Hypothalamus (tissue), 51 donors: ENCODE measurements around the gene ZNF211.

ENCODE experiments used
- DNase-seq, 51 donors: peaks; one replicate each; lab custom pipeline; 2025; lab: John Stamatoyannopoulos, UW

The ZNF211 gene

GRCh38 chr19:57653689-57654088 is 20.7 kb downstream of the ZNF211 start:
- DNase-seq: no peak

- DNase-seq: no peak
Observed at GRCh38 chr19:57655443-57655842, 22.5 kb downstream of the ZNF211 start.

- no peak for DNase-seq
Observed at GRCh38 chr19:57656346-57656745, 23.4 kb downstream of the ZNF211 start.

GRCh38 chr19:57664269-57665127 is 31.5 kb downstream of the ZNF211 start:
- peak in 46 of 51 donors; percentile 0 to 66 (median 31) for DNase-seq

- no peak for DNase-seq
Observed at GRCh38 chr19:57665261-57665806, 32.4 kb downstream of the ZNF211 start.

- DNase-seq: no peak
Observed at GRCh38 chr19:57667228-57667627, 34.3 kb downstream of the ZNF211 start.

GRCh38 chr19:57668635-57669034 is 35.7 kb downstream of the ZNF211 start, which contains the start of gene ZSCAN4:
TSS of gene ZSCAN4 (plus strand) at chr19:57668935. CDS start at chr19:57676146, 7,211 bp downstream.
- no peak for DNase-seq

GRCh38 chr19:57671124-57671895 is 38.3 kb downstream of the ZNF211 start:
- DNase-seq: no peak

- DNase-seq: no peak
Observed at GRCh38 chr19:57672466-57672865, 39.5 kb downstream of the ZNF211 start.

- DNase-seq: no peak
Observed at GRCh38 chr19:57675881-57676280, 42.9 kb downstream of the ZNF211 start.

- peak in 1 of 51 donors; percentile 31 for DNase-seq
Observed at GRCh38 chr19:57682226-57682766, 49.3 kb downstream of the ZNF211 start.

GRCh38 chr19:57686727-57687126 is 53.8 kb downstream of the ZNF211 start:
- DNase-seq: no peak

GRCh38 chr19:57687363-57688010 is 54.5 kb downstream of the ZNF211 start:
- no peak for DNase-seq

- DNase-seq: no peak
Observed at GRCh38 chr19:57688011-57688763, 55.2 kb downstream of the ZNF211 start.

- DNase-seq: no peak
Observed at GRCh38 chr19:57689750-57690149, 56.8 kb downstream of the ZNF211 start.
